NCI-H1417 (cell line): Measurements from ENCODE around the gene RADX.
"Not testable (repeated sequence)": the region's sequence is repeated elsewhere in the genome, so short reads cannot be mapped to it uniquely, and the experiment has no call there.

Experiments used
- DNase-seq, 3 experiments: peaks; one replicate each; lab custom pipeline; 2025; lab: John Stamatoyannopoulos, UW

Gene RADX, protein sequence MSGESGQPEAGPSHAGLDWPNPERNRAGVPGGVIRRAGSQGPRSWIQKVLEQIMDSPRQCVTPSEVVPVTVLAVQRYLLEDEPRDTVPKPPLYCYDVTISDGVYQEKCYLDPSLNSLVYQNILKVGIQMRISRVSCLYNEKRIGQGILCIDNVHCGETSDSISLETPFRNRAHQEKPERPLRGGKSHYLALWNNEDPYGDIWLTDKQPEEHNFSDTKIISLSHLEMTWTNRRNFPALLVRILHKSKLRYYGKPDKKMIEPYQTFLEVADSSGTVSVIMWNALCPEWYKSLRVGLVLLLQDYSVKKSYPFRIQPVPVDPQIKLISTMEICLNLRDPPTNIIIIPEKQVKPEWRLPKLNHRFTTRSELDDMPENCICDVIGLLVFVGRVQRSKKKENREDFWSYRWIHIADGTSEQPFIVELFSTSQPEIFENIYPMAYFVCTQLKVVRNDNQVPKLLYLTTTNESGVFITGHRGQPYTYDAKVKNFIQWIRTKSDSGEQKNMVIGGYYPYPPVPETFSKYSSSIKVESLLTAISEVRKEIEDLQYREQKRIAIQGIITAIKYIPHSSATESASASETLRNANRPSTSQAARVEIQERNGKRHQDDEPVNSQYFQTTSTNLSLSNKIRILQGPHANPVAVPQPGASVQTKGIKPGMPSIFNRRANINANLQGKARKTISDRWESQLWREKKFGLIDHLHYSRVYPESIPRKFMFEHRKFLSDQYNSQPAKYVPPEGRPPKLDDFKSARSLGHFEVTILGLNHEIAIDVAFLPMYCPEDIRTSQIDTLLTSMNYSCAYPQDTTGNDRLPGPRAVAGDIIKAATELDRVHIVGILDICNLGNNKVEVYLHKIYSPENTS

DNA sequence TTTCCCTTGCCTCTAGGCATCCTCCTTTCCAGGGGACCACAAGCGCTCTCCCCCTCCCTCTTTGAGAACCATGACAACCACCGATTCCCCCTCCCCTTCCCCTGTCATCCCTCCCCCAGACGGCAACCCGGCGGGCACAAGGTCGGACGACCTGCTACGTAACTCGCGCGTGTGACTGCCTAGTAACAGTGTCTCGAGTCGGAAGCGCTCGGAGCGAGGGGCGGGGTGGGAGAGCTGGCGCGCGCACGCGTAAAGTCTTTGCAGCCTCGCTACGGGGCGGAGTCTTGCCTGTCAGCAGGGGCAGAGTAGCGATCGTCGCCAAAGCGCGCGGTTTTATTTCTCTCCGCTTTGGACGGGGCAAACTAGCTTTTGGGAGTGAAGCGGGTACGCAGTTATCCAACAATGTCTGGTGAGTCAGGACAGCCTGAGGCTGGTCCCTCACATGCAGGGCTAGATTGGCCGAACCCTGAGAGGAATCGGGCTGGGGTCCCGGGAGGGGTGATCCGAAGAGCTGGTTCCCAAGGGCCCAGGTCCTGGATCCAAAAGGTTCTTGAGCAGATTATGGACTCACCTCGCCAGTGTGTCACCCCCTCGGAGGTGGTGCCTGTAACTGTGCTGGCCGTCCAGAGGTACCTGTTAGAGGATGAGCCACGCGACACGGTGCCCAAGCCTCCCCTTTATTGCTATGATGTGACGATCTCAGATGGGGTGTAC, at the start of gene RADX:
Gene RADX, plus strand, starts transcription at position 300 of the 714 bp plus-strand sequence. Its CDS starts 103 bp downstream, at position 403.
- peak; percentile 76 to 98 (median 94) for DNase-seq

DNA sequence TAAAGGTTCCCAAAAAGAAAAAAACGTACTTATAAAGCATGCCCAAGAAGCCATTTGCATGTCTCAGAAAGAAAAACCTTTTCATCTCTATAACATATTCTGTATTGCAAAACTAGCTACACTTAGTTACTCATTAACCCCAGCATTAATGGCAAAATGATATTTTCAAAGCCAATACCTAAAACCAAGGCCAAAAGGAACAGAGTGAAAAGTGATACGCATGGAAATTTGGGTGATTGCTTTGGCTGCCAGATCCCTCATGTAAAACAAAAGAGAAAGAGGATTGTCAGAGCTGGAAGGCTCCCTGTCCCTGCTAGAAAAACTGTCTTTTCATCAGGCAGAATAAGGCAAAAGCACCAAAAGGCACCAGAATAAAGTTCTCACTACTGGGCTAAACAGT, 46.8 kb upstream of the RADX start:
- no peak for DNase-seq

DNA sequence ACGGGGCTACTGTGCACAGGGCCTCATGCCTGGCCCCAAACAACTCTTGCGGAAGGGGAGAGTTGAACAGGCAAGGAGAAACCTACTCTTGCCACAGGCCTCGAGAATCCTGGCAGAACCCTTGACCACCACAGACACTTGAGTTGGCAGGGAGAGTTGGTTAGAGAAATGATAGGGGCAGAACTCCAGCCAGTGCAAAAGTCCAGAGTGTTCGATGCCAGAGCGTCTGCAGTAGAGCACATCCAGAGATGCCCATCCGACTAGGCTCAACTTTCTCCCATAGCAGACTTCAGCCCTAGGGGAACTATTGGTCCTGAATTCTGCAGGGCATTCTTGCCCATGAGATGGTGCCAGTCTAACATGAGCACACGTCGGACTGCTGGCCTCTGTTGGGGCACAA, 45.4 kb upstream of the RADX start:
- no peak for DNase-seq

DNA sequence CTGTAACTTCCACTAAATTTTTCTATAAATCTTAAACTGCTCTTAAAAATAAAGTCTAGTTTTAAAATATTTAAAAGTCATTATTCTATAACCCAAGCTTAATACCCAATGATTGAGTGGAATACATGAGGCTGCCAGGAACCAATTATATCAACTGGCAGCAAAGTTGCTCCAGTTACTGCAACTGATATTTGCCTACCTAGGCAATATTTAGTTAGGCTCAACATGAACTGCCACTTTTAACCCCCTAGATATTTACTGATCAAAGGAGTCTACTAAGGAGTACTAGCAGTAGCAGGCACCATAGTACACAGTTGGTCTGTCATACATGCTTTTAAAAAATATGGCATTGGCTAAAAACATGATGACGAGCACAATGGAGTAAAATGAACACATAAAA, 29.9 kb upstream of the RADX start:
- no peak for DNase-seq

DNA sequence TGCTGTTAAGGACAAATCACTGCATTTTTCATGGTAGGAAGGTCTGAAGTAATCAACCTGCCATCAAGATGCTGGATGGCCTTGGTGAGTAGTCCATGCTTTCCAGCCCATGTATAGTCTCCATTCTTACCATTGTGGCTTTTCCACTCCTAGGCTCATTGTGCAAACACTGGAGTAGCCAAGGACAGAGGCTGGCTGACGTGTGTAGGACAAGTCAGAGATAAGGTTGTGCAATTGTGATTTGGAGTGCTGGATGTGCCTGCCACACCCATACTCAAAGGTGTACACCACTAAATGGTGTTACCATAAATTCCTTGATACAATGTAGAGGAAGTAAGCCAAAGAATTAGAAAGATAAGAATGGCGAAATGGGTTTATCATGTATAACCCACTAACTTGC, 26.3 kb upstream of the RADX start:
- no peak for DNase-seq

DNA sequence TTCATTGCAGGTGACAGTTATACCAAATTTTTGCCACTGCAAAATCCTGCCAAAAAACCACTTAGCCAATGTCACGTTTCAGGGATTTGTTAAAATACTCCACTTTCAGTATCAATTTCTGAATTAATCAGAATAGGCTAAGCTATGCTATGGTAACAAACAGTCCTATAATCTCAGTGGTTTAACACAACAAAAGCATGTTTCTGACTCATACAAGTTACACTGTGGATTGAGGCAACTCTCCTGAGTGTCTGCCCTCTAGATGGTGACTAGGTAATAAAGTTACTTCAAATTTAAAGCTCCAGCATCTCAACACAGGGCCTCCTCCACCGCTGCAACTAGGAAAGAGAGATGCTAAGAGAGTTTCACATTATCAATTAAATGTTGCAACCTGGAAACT, 23.0 kb upstream of the RADX start:
- DNase-seq = no peak

DNA sequence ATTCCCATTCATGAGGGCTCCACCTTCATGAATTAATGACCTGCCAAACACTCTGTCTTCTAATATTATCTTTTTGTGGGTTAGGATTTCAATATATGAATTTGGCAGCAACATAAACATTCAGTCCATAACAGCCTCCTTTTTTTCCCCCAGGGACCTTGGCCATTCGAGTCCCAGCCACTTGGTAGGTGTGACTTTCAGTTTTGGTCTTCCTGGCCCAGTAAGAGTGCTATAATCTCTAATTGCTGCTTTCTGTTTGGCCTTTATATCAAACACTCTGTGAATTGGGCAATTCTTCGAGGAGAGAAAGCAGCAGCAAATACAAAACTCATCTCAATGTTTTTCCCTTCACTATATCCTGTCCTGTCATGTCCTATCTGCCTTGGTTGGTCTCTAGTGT, 12.4 kb upstream of the RADX start:
- no peak for DNase-seq

DNA sequence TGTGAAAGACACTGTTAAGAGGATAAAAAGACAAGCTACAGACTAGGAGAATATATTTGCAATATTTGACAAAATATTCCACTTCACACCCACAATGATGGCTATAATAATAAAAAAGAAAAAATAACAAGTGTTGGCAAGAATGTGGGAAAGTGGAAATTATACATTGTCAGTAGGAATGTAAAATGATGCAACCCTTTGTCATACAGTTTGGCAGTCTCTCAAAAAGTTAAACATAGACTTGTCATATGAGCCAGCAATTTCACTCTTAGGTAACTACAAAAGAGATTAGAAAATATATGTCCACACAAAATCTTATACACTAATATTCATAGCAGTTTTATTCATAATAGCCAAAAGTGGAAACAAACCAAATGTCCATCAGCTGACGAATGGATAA, 5.2 kb upstream of the RADX start:
- DNase-seq = no peak

DNA sequence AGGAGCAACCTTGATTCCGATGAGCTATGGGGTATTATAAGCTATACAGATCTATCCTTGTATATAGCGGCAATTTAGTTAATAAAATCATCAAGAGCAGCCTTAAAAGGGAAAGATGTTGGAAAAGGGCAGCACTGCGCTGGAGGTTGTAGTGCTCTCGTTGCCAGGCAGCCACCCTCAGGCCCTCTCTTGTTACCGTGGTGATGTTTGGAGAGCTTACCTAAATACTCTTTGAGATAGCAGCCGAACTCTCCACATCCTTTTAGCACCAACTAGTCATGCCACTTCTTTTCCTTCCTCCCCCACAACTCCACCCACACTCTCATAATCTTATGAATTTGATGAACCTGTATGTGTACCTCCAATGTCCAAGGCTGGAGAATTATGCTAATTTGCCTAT, 3.8 kb upstream of the RADX start:
- peak; percentile 66 to 94 (median 68) for DNase-seq

DNA sequence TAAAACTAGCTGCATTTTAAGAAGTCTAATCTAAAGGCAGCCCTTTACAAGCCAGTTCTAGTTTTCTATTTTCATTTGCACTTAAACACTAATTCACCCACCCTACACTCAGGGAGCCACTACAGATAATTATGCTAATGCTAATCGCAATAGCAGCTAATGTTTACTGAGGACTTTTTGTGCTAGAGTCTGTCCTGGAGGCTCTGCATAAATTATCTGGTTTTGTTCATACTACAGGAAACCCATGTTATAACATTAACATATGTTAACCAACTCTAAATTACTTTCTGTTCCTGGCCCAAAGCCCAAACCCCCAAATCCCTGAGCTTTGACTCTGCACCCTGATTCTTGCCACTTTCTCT, 480 bp upstream of the RADX start:
- no peak for DNase-seq

DNA sequence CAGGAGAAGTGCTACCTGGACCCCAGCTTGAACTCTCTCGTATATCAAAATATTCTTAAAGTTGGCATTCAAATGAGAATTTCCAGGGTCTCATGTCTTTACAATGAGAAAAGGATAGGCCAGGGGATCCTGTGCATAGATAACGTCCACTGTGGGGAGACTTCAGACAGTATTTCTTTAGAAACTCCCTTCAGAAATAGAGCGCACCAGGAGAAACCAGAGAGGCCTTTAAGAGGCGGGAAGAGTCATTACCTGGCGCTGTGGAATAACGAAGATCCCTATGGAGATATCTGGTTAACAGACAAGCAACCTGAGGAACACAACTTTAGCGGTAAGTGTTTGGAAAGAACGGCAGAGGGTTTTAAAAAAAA, 600 bp downstream of the RADX start:
- peak; percentile 23 to 78 (median 64) for DNase-seq

DNA sequence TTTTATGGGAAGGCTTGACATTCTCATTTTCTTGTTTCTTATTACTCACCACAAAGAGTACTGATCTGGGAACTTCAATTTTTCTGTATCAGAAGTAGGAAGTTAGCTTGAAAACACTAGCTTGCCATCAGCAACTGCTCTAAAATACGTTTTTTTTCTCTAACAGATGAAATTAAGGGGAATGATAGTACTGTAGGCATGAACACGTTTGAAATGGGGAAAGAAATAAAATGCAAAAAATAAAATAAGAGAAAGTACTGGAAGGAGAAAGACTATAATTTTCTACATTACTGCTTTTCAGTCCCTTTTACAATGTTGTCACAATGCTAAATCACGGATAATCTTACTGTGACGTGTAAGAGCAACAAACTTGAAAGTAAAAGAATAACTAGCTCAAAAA, 1.5 kb downstream of the RADX start:
- peak in 1 of 3 experiments; percentile 40 for DNase-seq

DNA sequence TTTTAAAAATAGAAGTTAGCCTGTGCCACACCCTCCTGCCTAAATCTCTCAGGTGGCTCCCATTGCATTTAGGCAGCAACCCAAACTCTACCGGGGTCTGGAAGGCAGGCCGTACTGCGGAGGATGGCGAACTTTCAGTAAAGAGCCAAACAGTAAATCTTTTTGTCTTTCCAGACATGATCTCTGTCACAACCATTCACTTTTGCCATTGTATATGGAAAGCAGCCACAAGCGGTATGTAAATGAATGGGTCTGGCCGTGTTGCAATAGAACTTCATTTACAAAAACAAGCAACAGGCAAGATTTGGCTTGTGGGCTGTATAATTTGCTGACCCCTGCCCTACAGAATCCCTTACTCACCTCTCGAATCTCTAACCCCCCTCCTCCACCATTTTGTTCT, 3.3 kb downstream of the RADX start:
- DNase-seq = peak in 1 of 3 experiments; percentile 22

DNA sequence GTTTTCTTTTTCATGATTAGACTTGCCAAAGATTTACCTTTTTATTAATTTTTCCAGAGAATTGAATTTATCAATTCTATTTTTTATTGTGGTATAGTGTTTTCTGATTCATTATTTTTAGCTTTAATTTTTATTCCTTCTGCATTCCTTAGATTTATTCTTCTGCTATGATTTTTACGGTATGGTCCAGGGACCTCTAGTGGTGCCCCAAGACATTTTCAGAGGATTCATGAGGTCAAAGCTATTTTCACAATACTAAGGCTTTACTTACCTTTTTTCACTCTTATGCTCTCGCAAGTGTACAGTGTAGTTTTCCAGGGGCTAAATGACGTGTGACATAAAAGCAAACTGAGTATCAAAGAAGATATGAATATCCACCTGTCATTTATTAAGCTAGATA, 8.0 kb downstream of the RADX start:
- DNase-seq = peak in 1 of 3 experiments; percentile 50

DNA sequence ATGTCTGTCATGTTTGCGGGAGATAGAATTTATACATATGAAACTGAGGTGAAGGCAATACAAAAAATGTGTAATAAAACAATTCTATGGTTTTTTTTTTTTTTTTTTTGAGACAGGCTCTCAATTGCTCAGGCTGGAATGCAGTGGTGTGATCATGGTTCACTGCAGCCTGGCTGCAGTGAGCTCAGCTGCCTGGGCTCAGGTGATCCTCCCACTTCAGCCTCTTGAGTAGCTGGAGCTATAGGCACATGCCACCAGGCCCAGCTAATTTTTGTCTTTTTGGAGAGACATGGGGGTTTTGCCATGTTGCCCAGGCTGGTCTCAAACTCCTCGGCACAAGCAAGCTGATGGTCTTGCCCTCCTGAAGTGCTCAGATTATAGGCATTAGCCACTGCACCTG, 10.1 kb downstream of the RADX start:
- peak in 1 of 3 experiments; percentile 27 for DNase-seq

DNA sequence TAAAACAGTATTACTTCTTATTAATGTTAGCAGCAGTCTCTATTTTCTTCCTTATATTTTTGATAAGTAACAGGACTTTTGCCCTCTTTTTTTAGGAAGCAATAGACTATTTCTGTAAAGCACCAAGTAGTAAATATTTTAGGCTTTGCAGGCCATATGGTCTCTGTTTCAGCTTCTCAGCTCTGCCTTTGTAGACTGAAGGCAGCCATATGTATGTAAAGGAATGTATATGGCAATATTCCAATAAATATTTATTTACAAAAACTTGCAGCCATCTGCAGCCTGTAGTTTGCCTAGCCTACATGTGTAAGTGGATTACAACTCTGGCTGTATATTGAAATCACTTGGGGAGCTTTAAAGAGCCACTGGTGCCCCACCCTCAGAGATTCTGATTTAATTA, 15.0 kb downstream of the RADX start:
- DNase-seq = no peak

DNA sequence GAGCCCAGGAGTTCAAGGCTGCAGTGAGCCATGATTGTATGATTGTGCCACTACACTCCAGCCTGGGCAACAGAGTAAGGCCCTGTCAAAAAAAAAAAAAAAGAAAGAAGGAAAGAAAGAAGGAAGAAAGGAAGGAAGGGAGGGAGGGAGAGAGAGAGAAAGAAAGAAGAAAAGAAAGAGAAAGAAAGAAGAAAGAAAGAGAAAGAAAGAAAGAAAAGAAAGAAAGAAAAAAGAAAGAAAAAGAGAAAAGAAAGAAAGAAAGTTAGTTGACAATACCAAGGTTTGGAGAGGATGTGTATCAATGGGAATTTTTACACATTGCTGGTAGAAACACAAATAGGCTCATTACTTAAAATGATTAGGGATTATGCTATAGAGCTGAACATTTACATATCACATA, 19.8 kb downstream of the RADX start:
- no peak for DNase-seq

DNA sequence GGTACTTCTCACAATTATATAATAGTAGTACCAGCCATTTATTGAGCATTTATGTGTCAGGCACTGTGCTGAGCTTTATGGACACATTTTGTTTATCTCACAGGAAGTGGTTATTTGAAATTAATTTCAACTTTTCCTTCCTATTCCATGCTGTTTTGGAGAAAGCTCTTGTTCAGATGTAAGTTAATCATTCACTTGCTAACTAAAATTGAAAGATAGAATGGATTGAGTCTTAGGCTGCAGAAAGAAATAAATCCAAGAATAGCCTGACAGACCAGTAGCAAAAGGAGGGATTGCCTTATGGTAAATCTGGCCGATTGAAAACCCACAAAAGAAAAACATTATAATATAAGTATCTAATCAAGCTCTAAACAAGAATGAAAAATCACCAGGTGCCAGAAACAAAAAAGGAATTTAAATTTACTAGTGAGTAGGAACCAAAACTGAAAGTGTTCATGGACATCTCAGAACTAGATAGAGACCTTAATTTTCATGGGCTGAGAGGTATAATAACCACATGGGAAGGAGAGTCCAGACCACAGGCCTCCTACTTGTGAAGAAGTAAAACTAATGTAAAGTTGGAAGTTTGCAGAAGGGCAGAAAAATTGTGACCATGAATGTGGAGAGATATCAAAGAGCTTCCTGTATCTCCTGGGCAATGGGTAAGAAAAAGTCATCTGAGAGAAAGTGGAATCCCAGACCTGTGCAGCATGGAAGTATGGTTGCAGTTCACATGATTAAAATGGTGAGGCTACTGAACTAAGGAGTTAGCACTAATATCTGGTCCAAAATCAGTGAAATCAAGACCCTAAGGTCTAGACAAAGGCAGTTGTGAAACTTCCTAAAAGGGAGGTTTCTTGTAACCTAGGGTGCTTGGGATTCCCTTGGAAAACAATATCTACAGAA, 38.0 kb downstream of the RADX start:
- no peak for DNase-seq

DNA sequence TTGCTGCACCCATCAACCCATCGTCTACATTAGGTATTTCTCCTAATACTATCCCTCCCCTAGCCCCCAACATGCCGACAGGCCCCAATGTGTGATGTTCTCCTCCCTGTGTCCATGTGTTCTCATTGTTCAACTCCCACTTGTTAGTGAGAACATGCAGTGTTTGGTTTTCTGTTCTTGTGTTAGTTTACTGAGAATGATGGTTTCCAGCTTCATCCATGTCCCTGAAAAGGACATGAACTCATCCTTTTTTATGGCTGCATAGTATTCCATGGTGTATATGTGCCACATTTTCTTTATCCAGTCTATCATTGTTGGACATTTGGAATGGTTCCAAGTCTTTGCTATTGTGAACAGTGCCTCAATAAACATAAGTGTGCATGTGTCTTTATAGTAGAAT, 41.8 kb downstream of the RADX start:
- not testable (repeated sequence) for DNase-seq

DNA sequence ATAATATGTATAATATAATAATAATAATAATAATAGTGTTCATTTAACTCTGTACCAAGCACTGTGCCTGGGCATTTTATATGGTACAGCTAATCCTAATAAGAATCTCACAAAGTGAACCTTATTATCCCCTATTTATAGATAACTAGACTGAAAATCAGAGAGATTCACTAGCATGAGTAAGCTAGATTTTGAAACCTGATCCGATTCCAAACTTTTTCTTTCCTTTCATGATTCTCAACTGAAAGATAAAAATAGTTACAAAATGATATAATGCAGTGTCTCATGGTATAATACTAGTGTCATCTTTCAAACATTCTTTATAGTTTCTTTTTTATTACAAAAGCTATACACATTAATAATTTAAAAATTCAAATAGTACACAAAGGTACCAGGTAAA, 58.9 kb downstream of the RADX start:
- no peak for DNase-seq

DNA sequence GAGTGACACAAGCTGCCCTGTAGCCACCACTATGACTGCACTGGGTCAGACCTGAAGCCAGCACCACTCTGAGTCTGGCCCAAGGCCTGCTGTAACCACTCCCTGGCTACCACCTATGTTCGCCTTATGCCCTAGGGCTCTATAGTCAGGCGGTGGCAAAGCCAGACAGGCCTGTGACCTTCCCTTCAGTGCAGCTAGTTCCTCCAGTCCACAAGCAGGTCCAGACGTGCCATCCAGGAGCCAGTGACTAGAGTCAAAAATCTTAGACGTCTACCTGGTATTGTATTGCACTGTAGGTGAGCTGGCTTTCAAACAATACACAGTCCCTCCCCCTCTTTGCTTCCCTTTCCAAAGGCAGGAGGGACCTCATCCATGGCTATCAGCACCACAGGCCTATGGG, 60.7 kb downstream of the RADX start:
- DNase-seq = peak in 2 of 3 experiments; percentile 4 to 35

DNA sequence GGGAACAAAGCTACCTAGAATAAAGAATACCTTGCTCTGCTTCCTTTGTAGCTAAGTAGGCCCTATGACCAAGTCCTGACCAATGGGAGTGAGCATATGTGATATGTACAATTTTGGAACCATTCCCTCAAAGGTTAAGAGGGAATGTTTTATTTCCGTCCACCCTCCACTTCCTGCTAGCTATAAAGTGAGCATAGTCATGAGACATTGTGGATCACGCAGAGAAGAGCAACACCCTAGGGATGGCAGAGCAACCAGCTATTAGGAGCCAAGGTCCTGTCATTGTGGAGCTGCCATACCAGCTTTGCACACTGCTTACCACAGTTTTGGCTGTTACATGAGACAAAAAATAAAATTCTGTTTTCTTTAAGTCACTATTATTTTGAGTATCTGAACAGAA, 68.9 kb downstream of the RADX start:
- no peak for DNase-seq
